ENCODE measurements around the gene CDK10. TPM values are rescaled to one million over a fixed set of nuclear protein-coding genes. Genes with fewer than 3 reads are reported as not detected.

Gene CDK10
- total RNA-seq, 1 donor from 2014 or later: 81.6 TPM

- intact Hi-C loops (cut with micrococcal nuclease): no loop called here
Measured at GRCh38 chr16:89730610-89731234, 44.2 kb downstream of the CDK10 start.

DNA sequence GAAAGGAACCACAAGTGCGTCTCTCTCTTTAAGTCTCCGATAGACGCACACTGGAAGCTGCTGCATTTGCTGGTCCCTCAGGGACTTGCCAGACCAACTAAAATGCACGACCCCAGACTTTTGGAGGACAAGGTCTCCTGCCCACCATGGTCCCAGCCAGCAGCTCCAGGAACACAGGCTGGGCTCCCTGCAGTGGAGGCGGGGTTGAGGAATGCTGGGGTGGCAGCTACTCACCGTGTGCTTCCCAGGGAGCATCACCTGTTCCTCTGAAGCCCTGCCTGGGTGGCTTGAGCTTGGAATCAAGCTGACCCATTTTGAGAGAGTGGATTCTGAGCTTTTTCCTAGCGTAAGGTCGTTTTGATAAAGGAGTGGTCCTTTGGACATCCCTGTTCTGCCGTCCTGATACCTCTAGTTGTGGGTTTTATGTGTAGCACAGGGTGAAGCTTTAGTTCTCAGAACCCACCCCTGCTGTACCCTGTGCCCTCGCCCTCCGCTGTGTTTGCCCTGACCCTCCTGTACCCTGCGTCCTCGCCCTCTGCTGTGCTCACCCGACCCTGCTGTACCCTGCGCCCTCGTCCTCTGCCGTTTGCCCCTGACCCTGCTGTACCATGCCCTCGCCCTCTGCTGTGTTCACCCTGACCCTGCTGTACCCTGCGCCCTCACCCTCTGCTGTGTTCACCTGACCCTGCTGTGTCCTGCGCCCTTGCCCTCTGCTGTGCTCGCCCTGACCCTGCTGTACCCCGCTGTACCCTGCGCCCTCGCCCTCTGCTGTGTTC lies 45.8 kb downstream of the CDK10 start:
- intact Hi-C loops (cut with micrococcal nuclease): no loop called here

DNA sequence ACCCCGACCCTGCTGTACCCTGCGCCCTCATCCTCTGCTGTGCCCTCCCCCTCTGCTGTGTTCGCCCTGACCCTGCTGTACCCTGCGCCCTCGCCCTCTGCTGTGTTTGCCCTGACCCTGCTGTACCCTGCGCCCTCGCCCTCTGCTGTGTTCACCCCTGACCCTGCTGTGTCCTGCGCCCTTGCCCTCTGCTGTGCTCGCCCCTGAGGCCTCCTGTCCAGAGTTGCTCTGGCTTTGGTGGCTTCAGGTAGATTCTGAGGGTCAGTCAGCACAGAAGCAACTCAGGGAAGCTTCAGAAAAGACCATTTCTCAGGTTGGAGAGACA lies 46.4 kb downstream of the CDK10 start:
- intact Hi-C loops (cut with micrococcal nuclease): no loop called here

GRCh38 chr16:89733322-89733721 lies 46.8 kb downstream of the CDK10 start:
- intact Hi-C loops (cut with micrococcal nuclease): no loop called here

GRCh38 chr16:89733792-89734191 lies 47.3 kb downstream of the CDK10 start:
- intact Hi-C loops (cut with micrococcal nuclease): no loop called here

- intact Hi-C loops (cut with micrococcal nuclease): no loop called here
Measured at GRCh38 chr16:89736554-89736953, 50.1 kb downstream of the CDK10 start.

GRCh38 chr16:89737341-89738071 lies 51.0 kb downstream of the CDK10 start:
- intact Hi-C loops (cut with micrococcal nuclease): loop anchor here (1.0 kb wide), 3 partner anchors 14 to 37 kb away; no protein-coding TSS in a partner anchor

- intact Hi-C loops (cut with micrococcal nuclease): no loop called here
Measured at GRCh38 chr16:89738072-89738377, 51.5 kb downstream of the CDK10 start.

- intact Hi-C loops (cut with micrococcal nuclease): no loop called here
Measured at GRCh38 chr16:89738538-89739317, 52.2 kb downstream of the CDK10 start.

GRCh38 chr16:89739383-89739782 lies 52.9 kb downstream of the CDK10 start:
- intact Hi-C loops (cut with micrococcal nuclease): no loop called here

DNA sequence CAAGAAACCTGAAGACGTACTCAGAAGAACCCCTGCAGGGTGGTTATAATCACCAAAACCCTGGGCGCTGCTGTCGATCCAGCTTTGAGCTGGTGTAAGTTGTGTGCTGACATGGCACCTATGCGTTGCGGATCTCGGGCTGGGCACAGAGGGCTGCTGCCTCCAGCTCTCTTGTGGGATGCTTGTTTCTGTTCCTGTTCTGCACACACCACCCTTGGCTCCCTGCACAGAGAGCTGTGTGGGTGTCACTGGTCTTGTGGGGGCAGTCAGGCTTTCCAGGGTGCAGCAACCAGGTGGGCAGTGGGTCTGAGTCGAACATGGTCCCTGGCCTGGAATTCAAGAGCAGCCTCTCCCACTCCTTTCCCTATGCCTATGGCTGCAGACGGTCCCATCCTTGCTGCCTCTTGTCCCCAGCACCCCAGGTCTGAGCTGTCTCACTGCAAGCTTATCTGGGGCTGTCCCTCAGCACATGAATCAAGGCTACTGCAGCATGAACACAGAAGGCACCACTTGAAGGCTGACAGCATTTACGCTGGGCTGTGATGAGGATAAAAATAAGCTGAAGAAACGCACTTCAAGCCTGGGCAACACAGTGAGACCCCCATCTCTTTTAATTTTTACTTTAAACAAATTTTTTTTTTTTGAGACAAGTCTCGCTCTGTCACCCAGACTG lies 55.0 kb downstream of the CDK10 start:
- intact Hi-C loops (cut with micrococcal nuclease): no loop called here

DNA sequence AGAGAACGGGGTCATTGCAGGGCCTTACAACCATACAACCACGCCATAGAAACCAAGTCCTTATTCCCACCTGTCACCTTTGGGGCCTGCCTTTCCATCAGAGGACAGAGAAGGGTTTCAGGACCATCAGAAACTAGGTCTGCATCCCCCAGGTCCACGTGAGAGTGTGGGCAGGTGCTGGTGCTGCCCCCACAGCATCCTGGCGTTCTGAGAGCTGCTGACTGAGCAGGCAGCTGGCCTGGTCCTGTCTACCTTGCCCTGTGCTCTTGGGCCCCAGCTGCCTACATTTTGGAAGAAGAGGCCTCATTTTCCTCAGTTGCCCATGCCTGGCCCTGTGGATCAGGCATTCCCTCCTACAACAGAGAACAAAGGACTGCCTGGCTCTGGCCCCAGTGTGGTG lies 56.5 kb downstream of the CDK10 start:
- intact Hi-C loops (cut with micrococcal nuclease): no loop called here

GRCh38 chr16:89744813-89745212 lies 58.3 kb downstream of the CDK10 start:
- intact Hi-C loops (cut with micrococcal nuclease): no loop called here

Other genes starting within 250 kb of the CDK10 start
- 175 and 192 TPM in 2 replicates for gene ANKRD11, start 196.1 kb upstream of the CDK10 start, total RNA-seq
- 122 and 126 TPM in 2 replicates for gene SPG7, start 178.3 kb upstream of the CDK10 start, total RNA-seq
- gene RPL13, start 126.0 kb upstream of the CDK10 start, total RNA-seq: 1,898 and 1,901 TPM in 2 replicates
- 3.8 and 4.1 TPM in 2 replicates for gene CPNE7, start 110.9 kb upstream of the CDK10 start, total RNA-seq
- not detected in 2 replicates for gene DPEP1, start 73.0 kb upstream of the CDK10 start, total RNA-seq
- gene CHMP1A, start 29.0 kb upstream of the CDK10 start, total RNA-seq: 96.3 and 107 TPM in 2 replicates
- gene SPATA33, start 28.9 kb upstream of the CDK10 start, total RNA-seq: 14.2 and 15.1 TPM in 2 replicates
- gene SPATA2L, start 15.0 kb downstream of the CDK10 start, total RNA-seq: 6.5 and 8.2 TPM in 2 replicates
- 10.7 and 12.0 TPM in 2 replicates for gene VPS9D1, start 34.2 kb downstream of the CDK10 start, total RNA-seq
- 68.5 and 71.1 TPM in 2 replicates for gene ZNF276, start 34.8 kb downstream of the CDK10 start, total RNA-seq
- gene FANCA, start 130.0 kb downstream of the CDK10 start, total RNA-seq: 128 and 138 TPM in 2 replicates
- gene SPIRE2, start 141.8 kb downstream of the CDK10 start, total RNA-seq: 0.61 and 1.2 TPM in 2 replicates
- gene TCF25, start 186.9 kb downstream of the CDK10 start, total RNA-seq: 206 and 215 TPM in 2 replicates
- 9.1 and 9.5 TPM in 2 replicates for gene MC1R, start 232.2 kb downstream of the CDK10 start, total RNA-seq
- gene TUBB3, start 236.7 kb downstream of the CDK10 start, total RNA-seq: 6.6 TPM in 2 replicates